Fibroblast of lung (primary cell): Measurements from ENCODE around the gene ZNF385D. TPM values are rescaled to one million over a fixed set of nuclear protein-coding genes. Genes with fewer than 3 reads are reported as not detected.
"Not testable (repeated sequence)": the region's sequence is repeated elsewhere in the genome, so short reads cannot be mapped to it uniquely, and the experiment has no call there.

ENCODE experiments used
- DNase-seq, 2 donors: peaks; one replicate each; pipeline versions ENCODE4 v3.0.0 to v3.0.0-alpha.2; 2010; ENCODE audit warnings: low read depth in 2 of 2
- H2AFZ ChIP-seq: 2 replicates; pipeline ENCODE4 v1.5.1; 2012; ENCODE audit warnings: low read length, control low read depth, inconsistent platforms
- H3K27ac ChIP-seq: 2 replicates; pipeline ENCODE4 v1.5.1; 2011; ENCODE audit warnings: low read length, control low read depth; ENCODE audit not compliant: insufficient read depth
- H3K27me3 ChIP-seq: 2 replicates; pipeline ENCODE4 v1.5.1; 2011; ENCODE audit warnings: mild to moderate bottlenecking, low read length; ENCODE audit not compliant: control insufficient read depth, insufficient read depth
- H3K36me3 ChIP-seq: 2 replicates; pipeline ENCODE4 v1.5.1; 2011; ENCODE audit warnings: low read length; ENCODE audit not compliant: control insufficient read depth, insufficient read depth
- H3K4me1 ChIP-seq: 2 replicates; pipeline ENCODE4 v1.5.1; 2011; ENCODE audit warnings: low read length; ENCODE audit not compliant: control insufficient read depth, insufficient read depth; ENCODE audit errors: extremely low read depth
- H3K4me2 ChIP-seq: 2 replicates; pipeline ENCODE4 v1.5.1; 2011; ENCODE audit warnings: low read length, control low read depth; ENCODE audit not compliant: insufficient read depth; ENCODE audit errors: extremely low read depth
- H3K4me3 ChIP-seq, 4 experiments: fragments of 200-600 bp in 1 of 4; sonication (generic) in 1 of 4; replicated peaks in 1 of 4; 2 replicates each; pipeline ENCODE4 v1.5.1; 2011 to 2016; ENCODE audit warnings: low read length in 4 of 4, low read depth in 3 of 4, mild to moderate bottlenecking in 3 of 4, control low read depth in 2 of 4, inconsistent platforms in 1 of 4, mixed read lengths in 1 of 4; ENCODE audit not compliant: insufficient read depth in 1 of 4; ENCODE audit errors: control extremely low read depth in 1 of 4
- H3K79me2 ChIP-seq: 2 replicates; pipeline ENCODE4 v1.5.1; 2012; ENCODE audit warnings: mild to moderate bottlenecking, low read length, inconsistent platforms; ENCODE audit not compliant: control insufficient read depth, insufficient read depth
- H3K9ac ChIP-seq: 2 replicates; pipeline ENCODE4 v1.5.1; 2011; ENCODE audit warnings: mild to moderate bottlenecking, low read length, control low read depth; ENCODE audit not compliant: insufficient read depth
- H3K9me3 ChIP-seq: 2 replicates; pipeline ENCODE4 v1.5.1; 2012; ENCODE audit warnings: low read depth, low read length; ENCODE audit not compliant: control insufficient read depth, insufficient read depth
- H4K20me1 ChIP-seq: 2 replicates; pipeline ENCODE4 v1.5.1; 2011; ENCODE audit warnings: low read length; ENCODE audit not compliant: control insufficient read depth, insufficient read depth; ENCODE audit errors: extremely low read depth
- CTCF ChIP-seq, 2 donors: IDR thresholded peaks in 1 of 2; conservative IDR thresholded peaks in 1 of 2; 1 replicate in 1 of 2; 2 replicates in 1 of 2; pipeline ENCODE4 v1.5.1; 2011 to 2012; ENCODE audit warnings: low read length in 2 of 2, control low read depth in 1 of 2, inconsistent platforms in 1 of 2, low read depth in 1 of 2, mild to moderate bottlenecking in 1 of 2
- EZH2 ChIP-seq: IDR thresholded peaks from 2 replicates; pipeline ENCODE4 v1.5.1; 2012; ENCODE audit warnings: low read length, control low read depth, mild to moderate bottlenecking; ENCODE audit errors: missing control alignments
- polyA plus RNA-seq, 2 donors: library from polyadenylated mRNA; depleted of rRNA in 1 of 2; stranded (reverse) in 1 of 2; unstranded in 1 of 2; fragments of >200 nt; gene quantifications; 2 replicates each; pipeline ENCODE4 v1.2.1, GENCODE V29; 2011 to 2012; ENCODE audit warnings: missing spikeins in 1 of 2
- total RNA-seq: library from RNA; depleted of rRNA; stranded (reverse); fragments of >200 nt; gene quantifications from 2 replicates; pipeline ENCODE4 v1.2.1, GENCODE V29; 2014

Gene ZNF385D
- total and polyA plus RNA-seq, 2 donors (not counting 1 experiment from before 2014, with no cell fraction given): 0.83 to 1.9 TPM

GRCh38 chr3:21502656-21503055, 248.4 kb downstream of the ZNF385D start:
- no peaks in the 10 kb centered on the region for H4K20me1 ChIP-seq
- no peak overlapping the region for H3K9ac ChIP-seq
- TF ChIP-seq CTCF (conservative IDR thresholded peaks at IDR 0.05 in 1 of 2, IDR thresholded peaks at IDR 0.05 in 1 of 2; ENCODE audit: low read depth in 1 of 2, low read length in 2 of 2): no peak
- TF ChIP-seq EZH2: no peak
- H3K4me2 ChIP-seq: no peak overlapping the region
- no peak for DNase-seq
- no peaks in the 10 kb centered on the region for H3K79me2 ChIP-seq
- H3K9me3 ChIP-seq: no peaks in the 10 kb centered on the region
- H3K36me3 ChIP-seq: no peaks in the 10 kb centered on the region
- H2AFZ ChIP-seq: no peak overlapping the region
- H3K4me1 ChIP-seq: no peaks in the 10 kb centered on the region
- no peak overlapping the region for H3K27ac ChIP-seq
- H3K4me3 ChIP-seq: no peak overlapping the region
- no peaks in the 10 kb centered on the region for H3K27me3 ChIP-seq

- Histone ChIP-seq H3K27ac (no peak overlapping the region), H3K9me3 (no peaks in the 10 kb centered on the region), H3K4me3 (no peak overlapping the region), H3K4me2 (no peak overlapping the region), H3K27me3 (no peaks in the 10 kb centered on the region), H3K36me3 (no peaks in the 10 kb centered on the region), H4K20me1 (no peaks in the 10 kb centered on the region), H3K79me2 (no peaks in the 10 kb centered on the region), H3K4me1 (no peaks in the 10 kb centered on the region), H3K9ac (no peak overlapping the region), H2AFZ (no peak overlapping the region)
- no peak for DNase-seq
- no peak for TF ChIP-seq EZH2
These were observed 250.2 kb downstream of the ZNF385D start for GRCh38 chr3:21500834-21501233.

- not testable (repeated sequence) for H2AFZ ChIP-seq, H3K4me2 ChIP-seq, H3K27me3 ChIP-seq, H4K20me1 ChIP-seq, DNase-seq, H3K36me3 ChIP-seq, H3K9ac ChIP-seq, H3K4me1 ChIP-seq, H3K79me2 ChIP-seq, H3K4me3 ChIP-seq, H3K9me3 ChIP-seq, H3K27ac ChIP-seq
These were observed 260.3 kb downstream of the ZNF385D start for GRCh38 chr3:21490671-21491070.

GRCh38 chr3:21487520-21487919, 263.5 kb downstream of the ZNF385D start:
- no peaks in the 10 kb centered on the region for H4K20me1 ChIP-seq
- H3K4me2 ChIP-seq: no peak overlapping the region
- no peak overlapping the region for H3K9ac ChIP-seq
- no peaks in the 10 kb centered on the region for H3K4me1 ChIP-seq
- H3K27me3 ChIP-seq: no peaks in the 10 kb centered on the region
- H3K36me3 ChIP-seq: no peaks in the 10 kb centered on the region
- no peaks in the 10 kb centered on the region for H3K79me2 ChIP-seq
- no peak overlapping the region for H2AFZ ChIP-seq
- H3K9me3 ChIP-seq: no peaks in the 10 kb centered on the region
- TF ChIP-seq EZH2 (no peak), CTCF (conservative IDR thresholded peaks at IDR 0.05 in 1 of 2, IDR thresholded peaks at IDR 0.05 in 1 of 2; ENCODE audit: low read depth in 1 of 2, low read length in 2 of 2) (no peak)
- H3K4me3 ChIP-seq: no peak overlapping the region
- no peak for DNase-seq
- H3K27ac ChIP-seq: no peak overlapping the region

- not testable (repeated sequence) for H2AFZ ChIP-seq, H3K9ac ChIP-seq, H3K4me1 ChIP-seq, H3K36me3 ChIP-seq, H4K20me1 ChIP-seq, H3K27me3 ChIP-seq, H3K4me2 ChIP-seq, H3K4me3 ChIP-seq, H3K79me2 ChIP-seq, H3K9me3 ChIP-seq, H3K27ac ChIP-seq
- peak; percentile 63 to 67 for DNase-seq
These were observed 264.7 kb downstream of the ZNF385D start for GRCh38 chr3:21486024-21486935.
